ENCODE results near the gene LRP2. TPM values are rescaled to one million over a fixed set of nuclear protein-coding genes. Genes with fewer than 3 reads are reported as not detected.

LRP2 gene
- total and polyA plus RNA-seq, 2 of the 4 experiments (the other 2 are of a cell fraction), result not detected

GRCh38 chr2:169208026-169208425 lies 154.3 kb downstream of the LRP2 start:
- Histone ChIP-seq H4K8ac (ENCODE audit: low read depth in 2 of 2, low read length in 2 of 2) (no peak overlapping the region), H4K5ac (ENCODE audit: low read depth, low read length) (no peak overlapping the region), H3K23ac (ENCODE audit: low read depth, low read length) (no peak overlapping the region), H3K4me3 (ENCODE audit: insufficient read depth, low read depth, low read length) (no peak overlapping the region), H3K18ac (ENCODE audit: low read depth, low read length) (no peak overlapping the region), H3K4me2 (ENCODE audit: low read depth, low read length) (no peak overlapping the region), H2BK5ac (ENCODE audit: low read depth, low read length, poor library complexity, severe bottlenecking) (no peak overlapping the region), H3K9me3 (ENCODE audit: control insufficient read depth, insufficient read depth, low read length) (0 out of 2 replicates have a peak, but pooled peaks cover 2% of the 10 kb centered on the region), H3K27me3 (ENCODE audit: control insufficient read depth, insufficient read depth, low read length) (no peaks in the 10 kb centered on the region), H4K91ac (ENCODE audit: insufficient read depth, low read depth, low read length) (no peak overlapping the region), H3K79me1 (ENCODE audit: low read depth in 1 of 2, low read length in 2 of 2) (no peaks in the 10 kb centered on the region), H2AK5ac (ENCODE audit: low read depth, low read length) (no peak overlapping the region), H3K4me1 (ENCODE audit: control insufficient read depth, insufficient read depth, low read length) (no peaks in the 10 kb centered on the region), H2BK120ac (ENCODE audit: low read depth, low read length) (no peak overlapping the region), H2BK20ac (ENCODE audit: low read depth, low read length) (no peak overlapping the region), H2AK9ac (replicated peaks; ENCODE audit: low read depth, low read length, poor library complexity) (no peak overlapping the region), H3K14ac (replicated peaks; ENCODE audit: low read depth, low read length) (no peak overlapping the region), H3K9ac (ENCODE audit: low read depth, low read length) (no peak overlapping the region), H4K20me1 (ENCODE audit: insufficient read depth, low read length) (no peaks in the 10 kb centered on the region), H3K4ac (ENCODE audit: low read depth, low read length) (no peak overlapping the region), H2BK15ac (ENCODE audit: low read depth, low read length) (no peak overlapping the region), H2AFZ (replicated peaks; ENCODE audit: low read length, poor library complexity) (no peak overlapping the region), H3K36me3 (ENCODE audit: control insufficient read depth, insufficient read depth, low read length) (no peaks in the 10 kb centered on the region), H3K27ac (ENCODE audit: insufficient read depth, low read length) (no peak overlapping the region), H3K9me1 (ENCODE audit: insufficient read depth, low read length) (no peaks in the 10 kb centered on the region), H3K56ac (ENCODE audit: extremely low read depth, insufficient read depth, low read length) (no peak overlapping the region)
- ATAC-seq (ENCODE audit: low read depth) (no peak), DNase-seq (no peak)
- dilution Hi-C loops (cut with HindIII; ENCODE audit: low sequenced_read_pairs, unreplicated experiment), result no loop called here
- intact Hi-C loops (cut with micrococcal nuclease), result no loop called here
- ChIA-PET POLR2A (ENCODE audit: unreplicated experiment) (no interaction called here), CTCF (no interaction called here)
- WGBS, 2 experiments (ENCODE audit: extremely low coverage in 2 of 2, insufficient read length in 1 of 2), result no CpG with 5 or more reads among the region's 3 CpGs
- in situ Hi-C loops (cut with MboI; ENCODE audit: low sequenced_read_pairs), result no loop called here
- TF ChIP-seq BHLHE40 (IDR thresholded peaks at IDR 0.05; ENCODE audit: low read depth, low read length) (no peak), ELK1 (IDR thresholded peaks at IDR 0.05; ENCODE audit: borderline replicate concordance, low read depth, low read length) (no peak), POLR2A (IDR thresholded peaks at IDR 0.05; ENCODE audit: low read depth, low read length) (no peak), MXI1 (IDR thresholded peaks at IDR 0.05; ENCODE audit: borderline replicate concordance, low read depth, low read length) (no peak), MAZ (IDR thresholded peaks at IDR 0.05; ENCODE audit: borderline replicate concordance, low read depth, low read length) (no peak), CTCF (conservative IDR thresholded peaks at IDR 0.05; ENCODE audit: low read depth, low read length) (no peak)
- no TSS peak for BruUV-seq (replicated peaks)
